NAMALWA (cell line): Measurements from ENCODE around the gene CFAP20DC.
"Not testable (repeated sequence)": the region's sequence is repeated elsewhere in the genome, so short reads cannot be mapped to it uniquely, and the experiment has no call there.

Experiments
- DNase-seq: peaks from one replicate; pipeline ENCODE4 v3.0.0-alpha.2; 2015; ENCODE audit warnings: low spot score

CFAP20DC gene

DNA sequence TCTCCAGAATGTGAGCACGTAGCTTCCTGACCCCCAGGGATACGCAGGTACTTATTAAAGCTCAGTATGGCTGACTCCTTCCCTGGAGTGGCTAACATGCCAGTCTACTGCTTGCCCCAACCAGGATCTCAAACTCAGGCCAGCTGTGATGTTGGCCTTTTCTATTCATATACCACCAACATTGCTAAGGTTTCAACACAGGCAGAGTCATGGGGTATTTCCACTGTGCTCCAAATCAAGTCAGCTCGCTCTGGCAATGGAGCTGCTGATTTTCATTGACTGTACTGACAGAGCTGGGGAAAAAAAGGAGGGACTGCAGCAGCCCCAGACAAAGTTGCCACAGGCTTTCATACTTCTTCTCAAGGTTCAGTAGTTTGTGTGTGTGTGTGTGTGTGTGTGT is 87.0 kb downstream of the CFAP20DC start:
- DNase-seq = no peak

DNA sequence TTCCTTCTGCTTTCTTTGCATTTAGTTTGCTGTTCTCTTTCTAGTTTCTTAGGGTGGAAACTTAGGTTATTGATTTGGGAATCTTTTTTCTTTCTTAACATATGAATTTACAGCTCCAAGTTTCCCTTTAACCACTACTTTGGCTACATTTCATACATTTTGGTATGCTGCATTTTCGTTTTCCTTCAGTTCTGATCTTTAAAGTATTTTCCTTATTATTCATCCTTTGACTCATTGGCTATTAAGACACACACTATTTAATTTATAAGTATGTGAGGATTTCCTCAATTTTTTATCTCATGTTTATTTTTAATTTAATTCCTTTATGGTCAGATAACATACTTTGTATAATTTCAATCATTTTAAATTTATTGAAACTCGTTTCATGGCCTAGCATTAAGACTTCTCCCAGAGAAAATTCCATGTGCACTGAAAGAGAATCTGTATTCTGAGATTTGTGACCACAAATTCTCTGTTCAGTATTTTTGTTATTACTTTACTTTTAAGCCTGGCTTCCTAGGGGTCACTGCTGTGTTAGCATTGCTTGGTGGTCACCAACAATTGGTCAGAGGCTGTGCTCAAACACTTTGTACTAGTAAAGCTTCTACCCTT is 87.7 kb downstream of the CFAP20DC start:
- DNase-seq = no peak

DNA sequence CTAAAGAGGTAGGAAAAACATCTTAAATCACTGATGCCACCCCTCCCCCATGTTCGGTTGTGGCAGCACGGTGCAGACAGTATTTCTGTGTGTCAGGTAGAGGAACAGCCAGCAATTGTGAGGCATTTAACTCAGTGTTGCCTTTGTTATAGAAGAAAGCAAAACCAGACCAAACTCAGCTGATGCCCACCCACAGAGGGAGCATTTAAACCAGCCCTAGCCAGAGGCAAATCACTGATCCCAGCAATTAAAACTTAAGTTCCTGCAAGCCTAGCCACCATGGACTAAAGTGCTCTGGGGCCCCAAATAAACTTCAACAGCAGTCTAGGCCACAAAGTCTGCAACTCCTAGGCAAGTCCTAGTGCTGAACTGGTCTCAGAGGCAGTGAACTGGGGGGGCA is 94.5 kb downstream of the CFAP20DC start:
- DNase-seq = no peak

DNA sequence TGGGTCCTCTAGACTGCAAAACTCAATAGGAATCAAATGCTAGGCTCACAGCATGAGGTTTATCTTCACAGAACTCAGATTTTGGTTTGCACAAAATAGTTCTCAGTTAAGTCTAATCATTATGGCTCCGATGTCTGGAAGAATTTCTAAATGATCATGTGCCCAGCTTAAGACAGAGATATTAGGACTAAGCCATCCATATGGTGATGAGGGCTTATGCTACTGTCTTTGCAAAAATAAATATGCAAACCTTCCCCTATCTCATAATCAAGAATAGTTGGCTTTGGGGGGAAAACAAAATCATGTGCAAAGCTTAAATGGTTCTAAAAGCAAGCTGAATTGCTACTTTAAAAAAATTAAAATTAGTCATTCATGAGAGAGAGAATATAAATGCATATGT is 96.5 kb downstream of the CFAP20DC start:
- DNase-seq = peak; percentile 13

DNA sequence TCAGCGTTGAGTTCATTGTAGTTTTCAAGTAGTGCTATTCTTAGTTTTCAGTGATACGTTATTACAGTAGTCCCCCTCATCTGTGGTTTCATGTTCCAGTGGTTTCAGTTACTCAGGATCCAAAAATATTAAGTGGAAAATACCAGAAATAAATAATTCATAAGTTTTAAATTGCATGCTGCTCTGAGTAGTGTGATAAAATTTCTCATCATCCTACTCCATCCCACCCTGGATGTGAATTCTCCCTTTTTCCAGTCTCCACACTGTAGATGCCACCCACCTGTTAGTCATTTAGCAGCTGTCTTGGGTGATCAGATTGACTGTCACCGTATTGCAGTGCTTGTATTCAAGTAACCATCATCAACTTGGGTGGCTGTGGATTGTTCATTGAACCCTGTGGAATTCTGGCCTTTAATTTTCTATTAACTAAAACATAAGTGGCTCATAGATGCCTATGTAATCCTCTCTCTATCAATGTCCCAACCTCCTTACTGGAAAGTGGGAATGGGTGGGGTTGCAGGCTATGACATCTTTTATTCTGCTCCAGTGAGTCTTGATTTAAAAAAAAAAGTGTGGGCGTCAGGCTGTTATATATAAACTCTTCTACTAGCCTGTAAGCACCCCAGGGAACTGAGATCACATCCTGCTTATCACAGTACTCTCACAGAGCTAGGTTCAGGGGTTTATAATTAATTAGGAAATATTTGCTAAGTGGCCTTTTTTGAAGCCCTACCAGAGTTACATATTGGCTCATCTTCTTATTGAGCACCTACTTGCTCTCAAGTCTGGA is 97.5 kb downstream of the CFAP20DC start:
- peak; percentile 69 for DNase-seq

DNA sequence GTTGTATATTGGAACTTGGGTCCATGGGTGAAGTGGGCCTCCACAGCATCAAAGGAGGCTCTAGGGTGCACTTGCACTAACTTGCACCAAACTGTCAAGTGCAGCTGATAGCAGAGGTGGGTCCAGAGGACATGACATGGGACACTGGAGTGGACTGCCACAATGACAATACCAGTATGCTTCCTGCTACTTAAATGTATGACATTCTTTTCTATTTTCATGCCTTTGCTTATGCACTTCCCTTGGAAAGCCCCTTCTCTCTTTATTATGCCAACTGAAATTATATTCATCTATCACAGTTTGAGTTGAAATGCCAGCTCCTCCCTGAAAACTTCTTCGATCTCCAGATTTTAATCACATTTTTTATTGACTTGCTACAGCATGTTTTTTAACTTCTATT is 101.8 kb downstream of the CFAP20DC start:
- no peak for DNase-seq

DNA sequence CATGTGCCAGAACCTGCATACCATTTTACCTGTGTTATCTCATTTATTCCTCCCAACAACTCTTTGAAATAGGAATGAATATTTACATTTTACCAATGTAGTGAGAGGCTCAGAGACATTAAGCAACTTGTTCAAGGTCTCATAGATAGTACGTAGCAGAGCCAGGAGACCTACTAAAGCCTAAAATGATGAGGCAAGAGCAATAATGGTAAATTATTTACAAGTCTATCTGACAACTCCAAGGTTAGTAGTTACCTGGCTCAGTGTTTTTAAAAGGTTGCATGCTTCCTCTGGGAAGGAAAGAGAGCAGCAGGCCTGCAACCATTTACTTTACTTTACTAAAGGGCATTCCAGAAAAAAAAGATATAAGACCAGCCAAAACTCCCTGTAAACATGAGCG is 103.0 kb downstream of the CFAP20DC start:
- DNase-seq = no peak

DNA sequence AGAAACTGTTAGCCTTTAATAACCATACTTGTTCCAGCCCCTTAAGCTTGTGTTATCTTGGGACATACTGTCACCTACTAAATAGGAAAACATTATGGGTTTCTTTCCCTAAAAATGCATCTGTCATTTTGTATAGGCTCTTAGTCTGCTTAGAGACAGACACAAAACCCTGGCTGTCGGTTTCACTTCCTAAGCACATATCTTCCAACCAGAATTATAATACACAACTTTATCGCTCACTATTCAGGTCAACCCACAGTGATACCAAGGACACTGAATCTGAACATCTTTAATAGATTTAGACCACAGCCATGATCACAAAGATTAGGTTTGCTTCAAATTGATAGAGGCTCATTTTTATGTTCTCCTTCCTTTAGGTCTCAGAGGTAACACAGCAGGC is 111.8 kb downstream of the CFAP20DC start:
- peak; percentile 22 for DNase-seq

DNA sequence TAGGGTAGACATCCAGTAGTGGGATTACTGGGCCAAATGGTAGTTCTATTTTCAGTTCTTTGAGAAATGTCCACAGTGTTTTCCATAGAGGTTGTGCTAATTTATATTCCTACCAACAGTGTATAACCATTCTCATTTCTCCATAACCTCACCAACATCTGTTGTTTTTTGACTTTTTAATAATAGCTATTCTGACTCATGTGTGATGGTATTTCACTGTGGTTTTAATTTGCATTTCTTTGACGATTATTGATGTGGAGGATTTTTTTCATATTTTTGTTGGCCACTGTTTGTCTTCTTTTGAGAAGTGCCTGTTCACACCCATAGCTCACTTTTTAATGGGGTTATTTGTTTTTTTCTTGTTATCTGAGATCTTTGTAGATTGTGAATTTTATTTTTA is 125.2 kb downstream of the CFAP20DC start:
- peak; percentile 28 for DNase-seq

DNA sequence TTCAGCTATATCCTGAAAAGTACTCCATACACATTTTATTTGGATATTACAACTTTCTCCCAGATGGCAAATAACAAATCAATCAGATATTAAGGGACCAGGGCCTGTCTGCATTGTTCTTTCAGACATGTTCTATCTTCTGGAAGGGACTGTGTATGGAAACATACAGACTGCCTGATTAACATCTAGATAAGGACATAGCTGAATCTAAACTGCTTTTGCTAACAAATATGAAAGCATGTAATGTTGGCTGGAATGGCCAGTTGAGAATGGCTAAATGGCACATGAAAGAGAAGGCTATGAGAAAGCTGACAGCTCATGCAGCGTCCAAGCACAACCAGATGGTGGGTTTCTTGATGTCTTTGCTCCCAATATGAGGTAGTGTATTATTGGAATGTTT is 149.4 kb downstream of the CFAP20DC start:
- no peak for DNase-seq

DNA sequence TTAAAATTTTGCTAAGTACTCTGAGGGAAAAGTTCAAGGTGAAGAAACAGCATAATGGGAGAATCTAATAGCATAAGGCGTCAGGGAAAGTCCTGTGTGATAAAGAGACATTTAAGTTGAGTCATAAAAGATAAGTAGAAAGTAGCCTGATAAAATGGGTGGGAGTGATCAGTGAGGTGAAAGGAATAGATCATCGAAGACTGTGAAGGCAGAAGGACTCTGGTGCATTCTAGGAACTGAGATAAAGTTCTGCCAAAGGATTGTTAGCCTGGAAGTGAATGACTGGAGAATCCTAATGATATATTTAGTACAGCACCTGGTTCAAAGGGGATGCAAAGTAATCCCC is 149.9 kb downstream of the CFAP20DC start:
- no peak for DNase-seq

DNA sequence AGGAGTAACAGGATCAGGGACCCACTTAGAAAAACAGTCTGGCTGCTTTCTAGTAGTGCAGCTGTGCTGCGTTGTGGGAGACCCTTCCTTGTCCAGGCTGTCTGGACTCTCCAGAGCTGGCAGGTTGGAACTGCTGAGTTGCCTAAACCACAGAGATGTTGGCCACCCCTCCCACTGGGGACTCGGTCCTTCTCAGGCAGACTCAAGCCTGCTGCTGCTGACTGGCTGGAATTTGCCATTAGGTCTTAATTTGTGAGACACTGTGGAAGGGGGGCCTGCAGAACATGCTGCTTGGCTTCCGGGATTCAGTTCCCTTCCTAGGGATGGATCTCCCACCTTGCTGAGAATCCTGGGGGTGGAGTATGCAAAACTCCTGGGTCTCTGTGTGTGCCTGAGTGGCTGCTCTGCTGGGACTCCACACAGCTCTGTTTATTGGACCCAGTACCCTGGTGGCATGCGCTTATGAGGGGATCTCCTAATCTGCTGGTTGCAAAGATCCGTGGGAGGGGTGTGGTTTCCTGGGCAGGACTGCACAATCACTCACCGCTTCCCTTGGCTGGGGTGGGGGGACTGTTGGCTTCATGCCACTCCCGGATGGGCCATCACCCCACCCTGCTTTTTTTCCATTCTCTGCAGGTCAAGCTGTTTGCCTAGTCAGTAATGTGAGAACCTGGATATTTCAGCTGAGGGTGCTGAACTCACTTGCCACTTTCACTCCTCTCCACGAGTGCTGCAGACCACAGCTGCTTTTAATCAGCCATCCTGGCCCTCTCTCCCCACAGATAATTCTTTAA is 150.5 kb downstream of the CFAP20DC start:
- peak; percentile 6 for DNase-seq

DNA sequence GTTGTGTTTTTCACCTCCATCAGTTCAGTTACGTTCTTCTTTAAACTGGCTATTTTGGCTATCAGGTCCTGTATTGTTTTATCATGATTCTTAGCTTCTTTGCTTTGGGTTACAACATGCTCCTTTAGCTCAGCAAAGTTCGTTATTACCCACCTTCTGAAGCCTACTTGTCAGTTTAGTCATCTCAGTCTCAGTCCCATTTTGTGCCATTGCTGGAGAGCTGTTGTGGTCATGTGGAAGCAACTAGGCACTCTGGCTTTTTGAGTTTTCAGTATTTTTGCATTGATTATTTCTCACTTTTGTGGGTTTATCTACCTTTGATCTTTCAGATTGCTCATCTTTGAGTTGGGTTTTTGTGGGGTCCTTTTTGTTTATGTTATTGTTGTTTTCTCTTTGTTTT is 151.3 kb downstream of the CFAP20DC start:
- no peak for DNase-seq

DNA sequence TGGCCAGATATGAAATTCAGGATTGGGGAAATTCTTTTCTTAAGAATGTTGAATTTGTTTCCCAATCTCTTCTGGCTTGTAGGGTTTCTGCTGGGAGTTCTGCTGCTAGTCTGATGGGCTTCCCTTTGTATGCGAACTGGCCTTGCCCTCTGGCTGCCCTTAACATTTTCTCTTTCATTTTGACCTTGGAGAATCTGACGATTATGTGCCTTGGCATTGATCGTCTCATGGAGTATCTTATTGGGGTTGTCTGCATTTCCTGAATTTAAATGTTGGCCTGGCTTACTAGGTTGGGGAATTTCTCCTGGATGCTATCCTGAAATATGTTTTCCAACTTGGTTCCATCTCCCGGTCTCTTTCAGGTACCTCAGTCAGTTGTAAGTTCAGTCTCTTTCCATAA is 152.2 kb downstream of the CFAP20DC start:
- DNase-seq = no peak

DNA sequence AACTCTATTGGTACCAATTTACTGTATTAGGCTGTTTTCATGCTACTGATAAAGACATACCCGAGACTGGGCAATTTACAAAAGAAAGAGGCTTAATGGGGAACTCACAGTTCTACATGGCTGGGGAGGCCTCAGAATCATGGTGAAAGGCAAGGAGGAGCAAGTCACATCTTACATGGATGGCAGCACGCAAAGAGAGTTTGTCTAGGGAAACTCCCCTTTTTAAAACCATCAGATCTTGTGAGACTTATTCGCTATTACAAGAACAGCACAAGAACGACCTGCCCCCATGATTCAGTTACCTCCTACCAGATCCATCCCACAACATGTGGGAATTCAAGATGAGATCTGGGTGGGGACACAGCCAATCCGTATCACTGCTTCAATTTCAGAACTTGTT is 154.1 kb downstream of the CFAP20DC start:
- not testable (repeated sequence) for DNase-seq

DNA sequence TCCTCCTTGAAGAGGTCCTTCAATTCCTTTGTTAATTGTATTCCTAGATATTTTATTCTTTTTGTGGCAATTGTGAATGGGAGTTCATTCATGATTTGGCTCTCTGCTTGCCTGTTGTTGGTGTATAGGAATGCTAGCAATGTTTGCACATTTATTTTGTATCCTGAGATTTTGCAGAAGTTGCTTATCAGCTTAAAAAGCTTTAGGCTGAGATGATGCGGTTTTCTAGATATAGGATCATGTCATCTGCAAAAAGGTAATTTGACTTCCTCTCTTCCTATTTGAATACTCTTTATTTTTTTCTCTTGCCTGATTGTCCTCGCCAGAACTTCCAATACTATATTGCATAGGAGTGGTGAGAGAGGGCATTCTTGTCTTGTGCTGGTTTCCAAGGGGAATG is 157.3 kb downstream of the CFAP20DC start:
- DNase-seq = not testable (repeated sequence)

DNA sequence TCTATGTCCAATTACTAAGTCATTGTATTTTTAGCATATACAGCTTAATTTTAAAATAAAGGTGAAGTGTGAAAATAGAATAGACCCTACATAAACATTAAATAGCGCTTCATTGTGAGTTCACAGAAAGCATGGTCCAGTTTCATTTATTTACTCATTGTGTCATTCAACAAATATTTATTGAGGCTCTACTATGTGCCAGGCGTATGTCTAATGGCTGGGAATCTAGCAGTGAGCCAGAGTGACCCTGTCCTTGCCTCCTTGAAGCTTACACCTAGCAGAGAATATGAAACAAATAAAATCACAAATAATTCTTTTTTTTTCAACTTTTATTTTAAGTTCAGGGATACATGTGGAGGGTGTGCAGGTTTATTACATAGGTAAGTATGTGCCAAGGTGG is 161.7 kb downstream of the CFAP20DC start:
- no peak for DNase-seq

DNA sequence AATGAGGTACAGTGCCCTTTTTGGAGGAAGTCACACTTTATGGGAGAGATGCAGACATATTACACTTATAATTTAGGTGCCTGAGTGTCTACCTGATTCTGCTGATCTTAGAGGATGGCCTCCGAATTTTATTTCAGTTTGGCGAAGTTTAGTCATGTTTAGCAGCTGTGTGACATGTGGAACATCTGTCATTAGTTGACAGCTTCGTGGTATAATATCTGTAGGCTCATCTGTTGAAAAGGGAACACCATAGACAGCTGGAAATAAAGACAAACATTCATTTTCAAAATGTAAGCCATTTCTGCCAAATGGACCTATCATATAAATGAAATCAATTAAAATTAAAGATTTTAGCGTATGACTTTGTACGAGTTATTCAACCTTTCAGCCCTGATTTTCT is 165.4 kb downstream of the CFAP20DC start:
- no peak for DNase-seq

DNA sequence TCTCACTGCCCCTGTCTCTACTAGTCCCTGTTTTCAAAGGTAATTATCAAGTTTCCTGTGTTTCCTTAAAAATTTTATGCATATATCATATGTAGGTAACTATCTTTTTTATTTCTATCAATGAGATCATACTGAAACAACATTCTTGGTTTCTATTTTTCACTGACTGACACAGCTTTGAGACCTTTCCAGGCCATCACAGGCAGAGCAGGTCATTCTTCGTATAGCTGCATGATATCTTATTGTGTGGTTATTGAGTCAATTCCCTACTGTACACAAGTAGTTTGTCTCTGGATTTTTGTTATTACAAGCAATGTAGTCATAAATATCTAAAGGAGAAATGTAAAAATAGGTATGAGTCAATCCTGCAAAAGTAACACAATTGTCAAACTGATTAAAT is 169.6 kb downstream of the CFAP20DC start:
- no peak for DNase-seq

DNA sequence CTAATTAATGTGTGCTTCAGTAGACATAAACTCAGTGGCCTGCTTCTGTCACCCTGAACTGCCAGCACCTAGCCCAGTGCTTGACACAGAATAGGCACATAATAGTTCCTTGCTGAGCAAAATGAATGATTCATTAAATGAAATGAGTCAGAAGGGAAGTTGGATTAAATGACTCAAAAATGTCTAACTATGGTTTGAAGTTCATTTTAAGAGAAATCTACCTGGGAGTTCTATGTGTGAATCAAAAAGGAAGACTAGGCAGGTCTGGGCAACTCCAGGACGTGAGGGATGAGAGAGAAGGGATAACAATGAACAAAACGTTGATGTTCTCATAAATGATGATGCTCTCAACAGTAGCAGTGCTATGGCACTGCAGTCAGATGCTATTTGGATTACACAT is 175.0 kb downstream of the CFAP20DC start:
- no peak for DNase-seq

DNA sequence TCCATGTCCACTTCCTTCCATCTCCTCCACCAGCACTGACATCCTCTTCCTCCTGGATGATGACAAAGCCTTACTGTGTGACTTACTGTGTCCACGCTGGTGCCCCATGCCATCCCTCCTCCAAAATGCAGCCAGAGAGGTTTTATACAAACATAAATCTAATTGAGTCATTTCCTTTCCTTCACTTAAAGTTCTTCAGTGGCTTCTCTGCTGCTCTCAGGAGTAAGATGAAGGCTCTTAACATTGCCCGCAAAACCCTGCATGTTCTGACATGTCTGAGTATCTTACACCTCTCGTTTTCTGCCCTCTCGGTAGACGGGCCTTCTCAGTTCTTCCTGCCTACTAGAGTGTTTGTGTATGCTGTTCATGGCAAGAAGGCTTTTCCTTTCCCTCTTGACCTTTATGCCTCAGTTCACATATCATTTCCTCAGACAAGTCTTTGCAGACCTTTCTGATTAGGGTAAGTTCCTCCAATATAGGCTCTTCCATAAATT is 175.5 kb downstream of the CFAP20DC start:
- no peak for DNase-seq

DNA sequence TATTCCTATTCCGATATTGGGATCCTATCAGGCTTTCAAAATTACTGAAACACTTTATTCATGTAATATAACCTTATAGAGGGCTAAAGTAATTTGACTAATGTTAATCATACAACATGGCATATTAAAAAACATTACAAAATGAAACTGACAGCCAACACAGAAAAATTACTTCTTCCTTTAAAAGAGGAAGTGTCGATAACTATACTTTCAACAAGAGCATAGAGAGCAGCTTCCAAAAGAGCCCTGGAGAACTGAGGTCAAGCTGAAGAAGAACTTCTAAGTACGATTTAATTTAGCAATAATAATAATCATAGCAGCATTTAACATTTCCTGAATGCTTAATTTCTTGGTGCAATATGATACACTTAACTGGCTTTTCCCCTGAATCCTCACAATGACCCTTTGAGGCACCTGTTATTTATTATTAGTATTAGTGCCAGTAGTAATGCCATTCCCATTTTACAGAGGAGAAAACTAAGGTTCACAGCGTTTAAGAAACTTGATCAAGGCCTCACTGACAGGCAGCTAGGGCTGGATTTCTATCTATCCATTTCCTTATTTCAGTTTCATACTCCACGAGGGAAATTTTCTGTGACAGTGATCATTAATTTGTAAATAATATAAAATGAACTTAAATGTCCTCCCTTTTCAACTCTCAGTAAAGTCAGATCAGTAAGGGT is 181.6 kb downstream of the CFAP20DC start:
- peak; percentile 43 for DNase-seq
